Pancreas (tissue), 10 donors: ENCODE measurements around the gene LETM1. TPM values are rescaled to one million over a fixed set of nuclear protein-coding genes. Genes with fewer than 3 reads are reported as not detected.

ENCODE experiments used
- ATAC-seq, 4 donors: fragments of 200-7000 bp; cut with Tn5 transposase; one replicate each; pipeline versions ENCODE4 v1.8.0 to v1.9.1; 2020; ENCODE audit warnings: mild to moderate bottlenecking in 4 of 4, moderate library complexity in 4 of 4
- DNase-seq, 6 donors: peaks; one replicate each; pipeline ENCODE4 v3.0.0-alpha.2; 2020
- FAIRE-seq: peaks from 2 replicates; lab custom pipeline; 2012; peaks lifted over from hg19 to GRCh38; lab: Jason Lieb, UNC
- H3K27ac ChIP-seq, 4 donors: fragments of 200-600 bp; sonication (generic); 1 replicate in 3 of 4; 2 replicates in 1 of 4; pipeline versions ENCODE4 v1.5.0 to v1.8.0; 2020
- H3K27me3 ChIP-seq, 4 donors: fragments of 200-600 bp; one replicate each; pipeline ENCODE4 v1.8.0; 2021
- H3K36me3 ChIP-seq, 3 donors: fragments of 200-600 bp; sonication (generic) in 1 of 3; one replicate each; pipeline versions ENCODE4 v1.5.0 to v1.8.0; 2020 to 2021
- H3K4me1 ChIP-seq, 3 donors: fragments of 200-600 bp; one replicate each; pipeline ENCODE4 v1.8.0; 2021
- H3K4me3 ChIP-seq, 4 donors: fragments of 200-600 bp; sonication (generic) in 2 of 4; one replicate each; pipeline versions ENCODE4 v1.5.0 to v1.8.0; 2020 to 2021
- H3K9me3 ChIP-seq, 4 donors: fragments of 200-600 bp; one replicate each; pipeline ENCODE4 v1.8.0; 2021
- WGBS, 2 donors: extraction: QIAGEN DNeasy Blood & Tissue Kit; methylation state at CpG; one replicate each; pipeline ENCODE4 v1.1.7; 2013; 5-methylcytosine and 5-hydroxymethylcytosine counted together
- intact Hi-C, 3 donors: fragments of 100-400 bp; cut with DNase I; formaldehyde crosslinking; loops; one replicate each; pipeline versions ENCODE4 v1.11.1 to v1.14.2; 2022
- polyA plus RNA-seq, 2 donors: library from polyadenylated mRNA; stranded (reverse); fragments of 200-250 nt; gene quantifications; one replicate each; pipeline ENCODE4 v1.2.3, GENCODE V29; 2013
- total RNA-seq, 6 donors: library from RNA; stranded (reverse); fragmentation: NEBNext Ultra II Directional in 4 of 6; extraction: Animal tissue kit (Norgen Biotek cat#: 25700) in 4 of 6; gene quantifications; one replicate each; pipeline versions ENCODE4 v1.2.1 to v1.2.4, GENCODE V29; 2021 to 2023
- TF ChIP-seq, protein P1 (sequence below), 4 donors: fragments of 200-600 bp; sonication (generic) in 3 of 4; IDR thresholded peaks; one replicate each; pipeline versions ENCODE4 v1.5.0 to v1.8.0; 2021; ENCODE audit warnings: antibody characterized with exemption in 4 of 4
- donor health status: healthy with polysubstance abuse.
- donor health status: DM: no; HTN: no; CAD: no; lungs with moderate emphysema.
- donor health status: DM: no; HTN: no; CAD: no.
- donor health status: control.
- donor health status: control.
- donor health status: Bipolar disorder and iron deficiency.
- donor health status: DM: yes; HTN: yes; CAD: no.
- donor health status: DM: no; HTN: no; CAD: no.
- donor health status: DM: no; HTN: no; CAD: no.
- donor health status: DM: yes; HTN: yes; CAD: no.

The LETM1 gene
- total and polyA plus RNA-seq, 8 donors = 13.0 to 28.0 (median 19.3) TPM

DNA sequence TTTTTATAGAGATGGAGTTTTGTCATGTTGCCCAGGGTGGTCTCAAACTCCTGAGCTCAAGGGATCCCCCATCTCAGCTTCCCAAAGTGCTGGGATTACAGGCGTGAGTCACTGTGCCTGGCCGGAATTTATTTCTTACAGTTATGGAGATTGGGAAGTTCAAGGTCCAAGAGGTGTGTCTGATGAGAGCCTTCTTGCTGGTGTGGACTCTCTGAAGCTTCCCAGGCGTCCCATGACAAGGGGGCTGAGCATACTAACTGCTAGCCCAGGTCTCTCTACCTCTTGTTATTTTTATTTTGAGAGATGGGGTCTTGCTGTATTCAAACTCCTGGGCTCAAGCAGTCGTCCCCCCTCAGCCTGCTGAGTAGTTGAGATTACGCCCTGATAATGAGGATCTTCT, 12.3 kb upstream of the LETM1 start:
- no peak overlapping the region for H3K4me3 ChIP-seq
- H3K27ac ChIP-seq = no peak overlapping the region
- H3K4me1 ChIP-seq = peaks cover 14 to 30% (median 23%) of the 10 kb centered on the region in 3 donors
- DNase-seq (peak in 1 of 6 donors; percentile 3), FAIRE-seq (no peak), ATAC-seq (no peak)
- H3K9me3 ChIP-seq = no peaks in the 10 kb centered on the region
- no peaks in the 10 kb centered on the region for H3K36me3 ChIP-seq
- TF ChIP-seq, protein P1, sequence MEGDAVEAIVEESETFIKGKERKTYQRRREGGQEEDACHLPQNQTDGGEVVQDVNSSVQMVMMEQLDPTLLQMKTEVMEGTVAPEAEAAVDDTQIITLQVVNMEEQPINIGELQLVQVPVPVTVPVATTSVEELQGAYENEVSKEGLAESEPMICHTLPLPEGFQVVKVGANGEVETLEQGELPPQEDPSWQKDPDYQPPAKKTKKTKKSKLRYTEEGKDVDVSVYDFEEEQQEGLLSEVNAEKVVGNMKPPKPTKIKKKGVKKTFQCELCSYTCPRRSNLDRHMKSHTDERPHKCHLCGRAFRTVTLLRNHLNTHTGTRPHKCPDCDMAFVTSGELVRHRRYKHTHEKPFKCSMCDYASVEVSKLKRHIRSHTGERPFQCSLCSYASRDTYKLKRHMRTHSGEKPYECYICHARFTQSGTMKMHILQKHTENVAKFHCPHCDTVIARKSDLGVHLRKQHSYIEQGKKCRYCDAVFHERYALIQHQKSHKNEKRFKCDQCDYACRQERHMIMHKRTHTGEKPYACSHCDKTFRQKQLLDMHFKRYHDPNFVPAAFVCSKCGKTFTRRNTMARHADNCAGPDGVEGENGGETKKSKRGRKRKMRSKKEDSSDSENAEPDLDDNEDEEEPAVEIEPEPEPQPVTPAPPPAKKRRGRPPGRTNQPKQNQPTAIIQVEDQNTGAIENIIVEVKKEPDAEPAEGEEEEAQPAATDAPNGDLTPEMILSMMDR (IDR thresholded peaks at IDR 0.05) = no peak
- H3K27me3 ChIP-seq = no peaks in the 10 kb centered on the region
- 48 to 53% methylated on average over 5 of the region's 5 CpGs for WGBS, 2 donors
- intact Hi-C loops = no loop called here

- intact Hi-C loops = no loop called here
- H3K9me3 ChIP-seq = no peaks in the 10 kb centered on the region
- TF ChIP-seq, protein P1 (IDR thresholded peaks at IDR 0.05) = no peak
- H3K36me3 ChIP-seq = no peaks in the 10 kb centered on the region
- no peak overlapping the region for H3K4me3 ChIP-seq
- no peaks in the 10 kb centered on the region for H3K27me3 ChIP-seq
- 40 to 47% methylated on average over 7 of the region's 7 CpGs for WGBS, 2 donors
- no peak for ATAC-seq
- FAIRE-seq = no peak
- peaks cover 13 to 22% (median 15%) of the 10 kb centered on the region in 3 donors for H3K4me1 ChIP-seq
- H3K27ac ChIP-seq = peak overlapping the region in 2 of 4 donors; percentile 4 to 49
- peak in 4 of 6 donors; percentile 44 to 64 (median 48) for DNase-seq
Measured at GRCh38 chr4:1866189-1866661, 10.3 kb upstream of the LETM1 start.

- no peak for ATAC-seq
- DNase-seq = peak in 1 of 6 donors; percentile 56
Measured at GRCh38 chr4:1864076-1865008, 8.4 kb upstream of the LETM1 start.

GRCh38 chr4:1863297-1864033, 7.5 kb upstream of the LETM1 start:
- WGBS, 2 donors = 80 to 90% methylated on average over 11 of the region's 11 CpGs
- Histone ChIP-seq H3K27ac (no peak overlapping the region), H3K27me3 (no peaks in the 10 kb centered on the region), H3K36me3 (no peaks in the 10 kb centered on the region), H3K4me1 (peaks cover 0 to 5% (median 0%) of the 10 kb centered on the region in 3 donors), H3K9me3 (no peaks in the 10 kb centered on the region), H3K4me3 (no peak overlapping the region)
- DNase-seq (peak in 1 of 6 donors; percentile 39), ATAC-seq (no peak), FAIRE-seq (no peak)
- TF ChIP-seq, protein P1 (IDR thresholded peaks at IDR 0.05) = no peak
- intact Hi-C loops = no loop called here

More at GRCh38 chr4:1864076-1865008, 8.4 kb upstream of the LETM1 start:
- no peaks in the 10 kb centered on the region for H3K9me3 ChIP-seq
- TF ChIP-seq, protein P1 (IDR thresholded peaks at IDR 0.05) = no peak
- H3K36me3 ChIP-seq = no peaks in the 10 kb centered on the region
- no peak overlapping the region for H3K27ac ChIP-seq
- H3K4me3 ChIP-seq = no peak overlapping the region
- intact Hi-C loops = no loop called here
- no peak for FAIRE-seq
- peaks cover 5 to 14% (median 8%) of the 10 kb centered on the region in 3 donors for H3K4me1 ChIP-seq
- no peaks in the 10 kb centered on the region for H3K27me3 ChIP-seq
- WGBS, 2 donors = 84 to 89% methylated on average over 16 to 17 of the region's 17 CpGs
